GM19468 (cell line): Measurements from ENCODE around the gene TLE6.
"Not testable (repeated sequence)": the region's sequence is repeated elsewhere in the genome, so short reads cannot be mapped to it uniquely, and the experiment has no call there.

Experiments
- ATAC-seq: cut with Tn5 transposase; IDR thresholded peaks from one replicate; pipeline ENCODE4 v1.9.1; 2021; ENCODE audit warnings: mild to moderate bottlenecking, moderate library complexity, moderate number of reproducible peaks; ENCODE audit not compliant: unreplicated experiment; ENCODE audit errors: extremely low read depth

TLE6 gene

DNA sequence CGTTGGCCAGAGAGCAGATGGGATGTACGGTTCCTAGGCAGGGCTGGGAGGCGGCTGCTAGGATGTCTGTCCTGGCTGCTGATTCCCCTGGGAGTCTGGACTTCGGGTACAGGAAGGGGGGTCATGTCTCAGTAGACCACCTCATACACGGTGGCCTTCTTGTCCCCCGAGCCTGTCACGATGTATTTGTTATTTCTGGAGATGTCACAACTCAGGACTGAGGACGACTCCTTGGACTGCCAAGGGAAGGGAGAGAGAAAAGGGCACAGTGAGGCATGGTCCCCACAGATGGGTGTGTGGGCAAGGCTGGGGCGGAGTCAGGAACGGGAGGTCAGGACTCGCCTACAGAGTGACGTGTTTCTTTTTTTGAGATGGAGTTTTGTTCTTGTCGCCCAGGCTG lies 20.4 kb downstream of the TLE6 start:
- ATAC-seq: no peak

- ATAC-seq: no peak
Measured at GRCh38 chr19:2998642-2999041, 21.3 kb downstream of the TLE6 start.

GRCh38 chr19:3001235-3001800 lies 24.0 kb downstream of the TLE6 start:
- ATAC-seq: no peak

DNA sequence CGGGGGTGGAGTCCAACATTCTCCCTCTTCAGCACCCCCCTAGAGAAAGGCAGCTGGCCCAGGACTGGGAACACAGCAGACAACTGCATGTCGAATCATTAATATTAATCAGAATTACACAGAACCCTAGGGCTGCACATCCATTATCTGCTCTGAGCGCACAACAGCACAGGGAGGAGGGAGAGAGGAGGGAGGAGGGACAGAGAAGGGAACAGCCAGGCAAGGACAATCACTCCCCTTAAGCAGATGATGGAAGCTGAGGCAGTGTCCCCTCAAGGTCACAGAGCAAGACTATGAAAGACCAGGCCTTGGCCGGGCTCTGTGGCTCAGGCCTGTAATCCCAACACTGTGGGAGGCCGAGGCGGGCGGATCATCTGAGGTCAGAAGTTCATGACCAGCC lies 25.7 kb downstream of the TLE6 start:
- no peak for ATAC-seq

GRCh38 chr19:3004522-3004921 lies 27.2 kb downstream of the TLE6 start:
- ATAC-seq: no peak

DNA sequence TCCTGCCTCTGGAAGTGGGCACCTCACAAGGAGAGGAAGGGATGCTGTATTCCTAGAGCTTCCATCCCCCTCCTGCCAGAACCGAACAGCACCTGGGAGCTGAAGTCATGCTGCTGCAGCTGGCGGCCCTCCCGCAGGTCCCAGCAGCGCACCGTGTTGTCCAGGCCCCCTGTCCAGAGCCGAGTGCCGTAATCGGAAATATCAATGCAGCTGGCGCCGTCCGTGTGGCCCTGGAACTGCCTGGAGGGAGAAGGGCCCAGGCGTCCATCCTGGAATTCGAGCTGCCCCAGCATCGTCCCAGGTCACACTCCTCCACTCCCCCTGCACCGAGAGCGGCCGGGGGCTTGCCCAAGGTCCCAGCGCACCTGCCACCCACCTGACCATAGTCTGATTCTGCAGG lies 28.0 kb downstream of the TLE6 start:
- no peak for ATAC-seq

DNA sequence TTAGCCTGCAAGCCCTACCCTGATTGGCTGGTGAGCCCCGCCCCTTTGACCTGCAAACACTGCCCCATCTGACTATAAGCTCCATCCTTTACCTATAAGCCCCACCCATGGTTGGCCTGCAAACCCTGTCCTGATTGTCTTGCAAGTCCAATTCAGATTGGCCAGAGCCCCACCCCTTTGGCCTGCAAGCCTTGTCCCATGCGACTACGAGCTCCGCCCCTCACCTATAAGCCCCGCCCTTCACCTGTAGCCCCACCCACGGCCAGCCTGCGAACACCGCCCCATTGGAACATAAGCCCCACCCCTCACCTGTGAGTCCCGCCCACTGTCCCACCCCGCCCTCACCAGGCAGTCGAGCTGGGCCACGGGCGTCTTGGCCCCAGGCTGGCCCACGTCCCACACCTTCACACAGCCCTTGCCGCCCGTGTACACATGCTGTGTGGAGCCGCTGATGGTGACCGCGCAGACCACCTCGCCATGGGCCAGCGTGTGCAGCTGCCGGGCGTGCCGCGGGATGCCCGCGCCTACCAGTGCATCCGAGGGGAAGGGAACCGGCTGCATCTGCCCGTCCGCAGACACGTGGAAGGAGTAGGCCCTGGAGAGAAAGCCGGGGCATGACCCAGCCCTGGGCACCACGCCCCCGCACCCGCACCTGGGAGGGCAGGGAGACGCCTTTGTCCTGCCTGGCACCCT lies 28.9 kb downstream of the TLE6 start:
- no peak for ATAC-seq

- ATAC-seq: no peak
Measured at GRCh38 chr19:3007975-3008374, 30.6 kb downstream of the TLE6 start.

DNA sequence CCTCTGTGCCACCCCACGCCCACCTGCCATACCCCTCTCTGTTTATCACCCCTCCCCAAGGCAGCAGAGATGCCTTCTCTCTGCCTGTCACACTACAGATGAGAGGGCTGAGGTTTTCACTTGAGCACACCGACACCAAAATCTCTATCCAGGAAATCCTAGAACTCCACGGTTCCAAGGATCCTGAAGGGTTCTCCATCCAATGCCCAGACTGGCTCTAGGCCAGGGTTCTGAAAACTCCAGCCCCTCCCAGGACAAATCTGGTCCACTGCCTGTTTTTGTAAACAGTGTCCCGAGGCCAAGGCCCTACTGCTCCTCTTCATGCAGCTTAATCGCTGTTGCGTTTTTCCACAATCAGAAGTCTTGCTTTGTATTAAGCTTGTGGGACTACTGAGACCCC lies 31.6 kb downstream of the TLE6 start:
- no peak for ATAC-seq

- no peak for ATAC-seq
Measured at GRCh38 chr19:3010871-3011270, 33.5 kb downstream of the TLE6 start.

GRCh38 chr19:3012059-3012458 lies 34.7 kb downstream of the TLE6 start:
- ATAC-seq: not testable (repeated sequence)

DNA sequence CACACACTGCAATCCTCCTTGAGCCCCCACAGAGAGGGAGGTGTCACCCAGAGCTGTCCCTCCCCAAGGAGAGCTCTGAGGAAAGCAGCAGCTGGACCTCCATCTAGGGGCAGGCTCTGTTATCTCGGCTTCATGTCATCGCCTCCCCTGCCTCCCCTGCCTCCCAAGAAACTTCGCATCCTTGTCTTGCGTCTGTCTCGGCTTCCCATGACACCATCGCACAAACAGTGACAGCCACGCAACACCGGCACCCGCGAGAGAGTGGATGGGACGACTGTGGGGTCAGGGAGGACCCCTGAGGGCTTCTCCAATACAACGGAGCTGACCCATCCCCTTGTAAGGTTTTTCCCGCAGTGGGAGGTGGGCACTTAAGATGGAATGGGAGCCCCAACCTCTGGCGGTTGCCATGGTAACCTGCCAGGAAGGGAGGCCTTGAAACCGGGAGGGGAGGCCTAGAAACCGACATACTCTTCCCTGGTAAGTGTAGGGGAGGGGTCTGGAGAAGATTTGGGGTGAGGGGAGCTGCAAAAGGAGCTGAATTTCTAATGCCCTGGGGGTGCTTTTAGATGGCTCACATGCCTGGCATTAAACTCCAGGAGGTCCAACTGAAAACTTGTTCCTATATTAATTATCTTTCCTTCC lies 35.4 kb downstream of the TLE6 start:
- ATAC-seq: no peak

DNA sequence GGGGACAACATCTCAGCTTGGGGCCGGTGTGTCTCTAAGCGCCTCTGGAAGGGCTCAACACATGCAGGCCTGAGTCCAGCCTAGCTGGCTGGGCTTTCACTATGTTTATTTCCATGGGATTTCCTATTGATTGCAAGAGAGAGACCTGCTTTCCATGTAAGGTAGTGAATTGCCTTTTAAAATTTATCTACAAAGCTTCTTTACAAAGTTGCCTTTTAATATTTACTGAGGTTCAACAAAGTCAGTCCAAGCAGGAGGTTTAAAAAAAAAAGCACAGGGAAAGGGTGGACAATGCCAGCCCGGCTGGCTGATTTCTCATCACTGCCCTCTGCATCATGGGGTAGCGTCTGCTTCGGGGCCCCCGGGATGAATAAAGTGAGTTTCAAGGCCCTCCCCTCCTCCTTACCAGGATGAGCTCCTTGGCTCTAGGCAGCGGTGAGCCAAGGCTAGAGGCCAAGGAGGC lies 35.9 kb downstream of the TLE6 start:
- no peak for ATAC-seq

DNA sequence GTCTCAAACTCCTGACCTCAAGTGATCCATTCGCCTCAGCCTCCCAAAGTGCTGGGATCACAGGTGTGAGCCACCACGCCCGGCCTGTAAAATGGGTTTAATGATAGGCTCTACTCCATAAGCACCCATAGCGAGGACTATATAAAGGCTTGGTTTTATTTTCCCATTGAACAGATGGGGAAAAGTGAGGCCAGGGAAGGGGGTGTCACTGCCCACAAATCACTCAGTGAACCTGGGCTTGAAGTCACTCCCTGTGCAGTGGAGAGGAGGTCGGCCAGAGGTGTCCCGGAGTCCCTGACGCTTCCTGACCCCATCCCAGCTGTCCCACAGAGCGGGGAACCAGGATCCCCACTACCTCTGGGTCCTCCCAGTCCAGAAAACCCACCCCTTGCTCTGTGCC lies 36.8 kb downstream of the TLE6 start:
- ATAC-seq: no peak

DNA sequence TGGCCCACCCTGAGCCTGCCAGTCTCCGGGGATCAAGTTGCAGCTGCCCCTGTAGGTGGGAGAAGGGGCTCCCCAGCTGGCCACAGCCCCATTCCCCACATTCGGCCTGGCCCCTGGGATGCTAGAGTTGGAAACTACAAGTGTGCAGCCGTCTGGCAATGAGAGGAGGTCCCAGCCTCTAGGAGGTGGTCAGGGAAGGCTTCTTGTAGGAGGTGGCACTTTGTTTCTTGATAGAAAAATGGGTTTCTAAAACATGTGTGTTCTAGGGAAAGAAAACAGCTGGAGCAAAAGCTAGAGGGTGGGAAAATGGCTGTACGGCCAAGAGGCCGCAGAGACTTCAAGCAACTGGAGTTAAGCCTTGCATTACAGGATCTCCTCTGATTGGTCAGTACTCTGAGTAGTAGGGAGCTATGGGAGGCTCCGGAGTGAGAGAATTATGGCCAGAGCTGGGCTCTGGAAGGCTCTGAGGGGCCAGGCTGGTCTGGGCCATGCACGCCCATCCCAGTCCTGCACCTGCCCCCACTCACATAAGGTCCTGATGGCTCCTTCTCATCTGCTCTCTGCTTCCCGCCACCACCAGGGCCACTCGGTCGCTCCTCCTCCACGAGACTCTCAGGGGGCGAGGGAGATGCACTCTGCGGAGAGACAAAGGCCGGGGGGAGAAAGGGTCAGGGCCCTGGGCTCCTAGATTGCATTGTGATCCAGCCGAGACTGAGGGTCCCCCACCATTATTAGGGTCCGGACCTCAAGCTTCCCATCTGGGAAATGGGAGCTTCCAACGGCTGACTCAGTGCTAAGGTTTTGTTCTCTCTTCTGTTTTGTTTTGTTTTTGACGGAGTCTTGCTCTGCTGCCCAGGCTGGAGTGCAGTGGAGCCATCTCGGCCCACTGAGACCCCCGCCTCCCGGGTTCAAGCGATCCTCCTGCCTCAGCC lies 38.0 kb downstream of the TLE6 start:
- ATAC-seq: no peak

GRCh38 chr19:3017923-3018322 lies 40.6 kb downstream of the TLE6 start:
- no peak for ATAC-seq

GRCh38 chr19:3019211-3019854 lies 42.0 kb downstream of the TLE6 start:
- ATAC-seq: no peak

DNA sequence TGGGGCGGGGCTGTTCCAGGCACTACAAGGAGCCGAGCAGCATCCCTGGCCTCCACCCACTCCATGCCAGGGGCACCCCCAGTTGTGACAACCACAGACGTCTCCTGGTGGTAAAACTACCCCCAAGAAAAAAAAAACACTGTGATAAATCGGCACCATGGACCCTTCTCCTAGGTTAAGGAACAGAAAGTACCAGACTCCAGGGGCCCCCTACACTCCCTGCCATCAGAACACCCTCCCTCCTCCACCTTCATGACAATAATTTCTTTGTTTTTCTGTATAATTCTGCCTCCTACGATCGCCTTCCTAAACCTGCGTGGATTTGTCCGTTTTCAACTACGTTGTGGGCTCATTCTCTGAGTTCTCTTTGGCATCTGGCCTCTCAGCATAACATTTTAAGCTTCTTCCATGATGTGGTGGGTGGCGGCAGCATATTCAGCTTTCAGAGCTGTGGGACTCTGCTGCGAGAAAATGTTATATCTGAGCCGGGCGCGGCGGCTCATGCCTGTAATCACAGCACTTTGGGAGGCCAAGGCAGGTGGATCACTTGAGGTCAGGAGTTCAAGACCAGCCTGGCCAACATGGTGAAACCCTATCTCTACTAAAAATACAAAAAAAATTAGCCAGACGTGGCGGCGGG lies 43.1 kb downstream of the TLE6 start:
- no peak for ATAC-seq

DNA sequence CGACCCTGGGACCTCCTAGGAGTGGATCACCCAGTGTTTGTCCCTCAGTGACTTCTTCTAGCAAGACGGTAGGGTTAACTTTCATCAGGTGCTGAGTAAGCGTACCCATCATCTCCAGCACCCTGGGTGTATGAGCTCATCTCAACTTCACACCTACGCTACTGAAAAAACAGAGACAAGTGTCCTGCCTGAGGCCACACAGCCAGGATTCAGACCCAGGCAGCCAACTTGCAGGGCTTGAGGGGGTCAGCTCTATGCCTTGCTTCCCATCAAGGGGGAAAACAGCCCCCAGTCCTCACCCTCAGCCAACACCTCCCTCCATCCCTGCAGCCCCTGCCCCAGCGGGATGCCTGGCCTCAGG lies 47.1 kb downstream of the TLE6 start:
- no peak for ATAC-seq
